IMR-90 (cell line): ENCODE results near the gene UBE2M. TPM values are rescaled to one million over a fixed set of nuclear protein-coding genes. Genes with fewer than 3 reads are reported as not detected.

Experiments used
- ATAC-seq: fragments of 200-7000 bp; cut with Tn5 transposase; 2 replicates; pipeline ENCODE4 v1.9.1; 2020; ENCODE audit warnings: low read depth, mild to moderate bottlenecking, moderate library complexity
- BruUV-seq: library from RNA; stranded (reverse); fragments of 400-500 nt; replicated peaks from 2 replicates; lab custom pipeline; 2021; lab: Mats Ljungman, UMichigan
- CTCF ChIA-PET: fragments of 300-600 bp; formaldehyde crosslinking; extraction: SDS; loops from one replicate; lab custom pipeline; 2021; ENCODE audit warnings: antibody characterized with exemption; lab: Yijun Ruan, JAX
- POLR2A ChIA-PET: fragments of 300-600 bp; sonication (Branson Sonifier 250); formaldehyde crosslinking; loops from one replicate; lab custom pipeline; 2022; ENCODE audit warnings: antibody characterized with exemption; ENCODE audit not compliant: unreplicated experiment; lab: Charles Lee
- DNase-seq: peaks from one replicate; pipeline ENCODE4 v3.0.0; 2013
- H2AFZ ChIP-seq: replicated peaks from 2 replicates; pipeline ENCODE3; 2013; ENCODE audit warnings: low read length, mild to moderate bottlenecking; ENCODE audit not compliant: poor library complexity
- H2AK5ac ChIP-seq: 2 replicates; pipeline ENCODE4 v1.6.1; 2013; ENCODE audit warnings: low read depth, low read length, inconsistent platforms
- H2AK9ac ChIP-seq: replicated peaks from 2 replicates; pipeline ENCODE3; 2013; ENCODE audit warnings: mild to moderate bottlenecking, low read depth, low read length, moderate library complexity; ENCODE audit not compliant: poor library complexity
- H2BK120ac ChIP-seq: 2 replicates; pipeline ENCODE4 v1.6.1; 2013; ENCODE audit warnings: low read depth, low read length, inconsistent platforms
- H2BK15ac ChIP-seq: 3 replicates; pipeline ENCODE4 v1.6.1; 2013; ENCODE audit warnings: low read depth, low read length, inconsistent platforms
- H2BK20ac ChIP-seq: 2 replicates; pipeline ENCODE4 v1.6.1; 2013; ENCODE audit warnings: low read depth, mild to moderate bottlenecking, inconsistent platforms, low read length, moderate library complexity
- H2BK5ac ChIP-seq: 2 replicates; pipeline ENCODE4 v1.6.1; 2013; ENCODE audit warnings: mild to moderate bottlenecking, low read depth, low read length, inconsistent platforms; ENCODE audit not compliant: poor library complexity, severe bottlenecking
- H3K14ac ChIP-seq: replicated peaks from 2 replicates; pipeline ENCODE4 v1.6.1; 2013; ENCODE audit warnings: low read depth, low read length, inconsistent platforms
- H3K18ac ChIP-seq: 2 replicates; pipeline ENCODE4 v1.6.1; 2013; ENCODE audit warnings: low read depth, low read length, control low read depth
- H3K23ac ChIP-seq: 2 replicates; pipeline ENCODE4 v1.6.1; 2013; ENCODE audit warnings: low read depth, low read length, inconsistent platforms
- H3K27ac ChIP-seq: 2 replicates; pipeline ENCODE4 v1.5.1; 2013; ENCODE audit warnings: mild to moderate bottlenecking, control low read depth, low read length; ENCODE audit not compliant: insufficient read depth
- H3K27me3 ChIP-seq: 2 replicates; pipeline ENCODE4 v1.6.1; 2013; ENCODE audit warnings: low read length; ENCODE audit not compliant: control insufficient read depth, insufficient read depth
- H3K36me3 ChIP-seq: 2 replicates; pipeline ENCODE4 v1.6.1; 2013; ENCODE audit warnings: low read length, mixed read lengths; ENCODE audit not compliant: control insufficient read depth, insufficient read depth
- H3K4ac ChIP-seq: 2 replicates; pipeline ENCODE4 v1.6.1; 2013; ENCODE audit warnings: low read depth, low read length, inconsistent platforms
- H3K4me1 ChIP-seq: 2 replicates; pipeline ENCODE4 v1.6.1; 2013; ENCODE audit warnings: low read length, mixed read lengths; ENCODE audit not compliant: control insufficient read depth, insufficient read depth
- H3K4me2 ChIP-seq: 2 replicates; pipeline ENCODE4 v1.6.1; 2013; ENCODE audit warnings: low read depth, mild to moderate bottlenecking, control low read depth, low read length, moderate library complexity
- H3K4me3 ChIP-seq: 2 replicates; pipeline ENCODE4 v1.5.1; 2013; ENCODE audit warnings: low read depth, mild to moderate bottlenecking, control low read depth, low read length, moderate library complexity; ENCODE audit not compliant: insufficient read depth
- H3K56ac ChIP-seq: 2 replicates; pipeline ENCODE4 v1.6.1; 2013; ENCODE audit warnings: low read length, inconsistent platforms; ENCODE audit not compliant: insufficient read depth; ENCODE audit errors: extremely low read depth
- H3K79me1 ChIP-seq, 2 experiments: 2 replicates each; pipeline ENCODE4 v1.6.1; 2013; ENCODE audit warnings: low read length in 2 of 2, inconsistent platforms in 1 of 2, low read depth in 1 of 2
- H3K9ac ChIP-seq: 2 replicates; pipeline ENCODE4 v1.6.1; 2013; ENCODE audit warnings: low read depth, low read length, control low read depth
- H3K9me1 ChIP-seq: 2 replicates; pipeline ENCODE4 v1.6.1; 2013; ENCODE audit warnings: low read length, inconsistent platforms; ENCODE audit not compliant: insufficient read depth
- H3K9me3 ChIP-seq: 2 replicates; pipeline ENCODE4 v1.6.1; 2013; ENCODE audit warnings: low read length; ENCODE audit not compliant: control insufficient read depth, insufficient read depth
- H4K20me1 ChIP-seq: 2 replicates; pipeline ENCODE4 v1.6.1; 2013; ENCODE audit warnings: low read length, inconsistent platforms; ENCODE audit not compliant: insufficient read depth
- H4K5ac ChIP-seq: 2 replicates; pipeline ENCODE4 v1.6.1; 2013; ENCODE audit warnings: mild to moderate bottlenecking, low read depth, low read length, control low read depth
- H4K8ac ChIP-seq, 2 experiments: 2 replicates each; pipeline ENCODE4 v1.6.1; 2013; ENCODE audit warnings: low read depth in 2 of 2, low read length in 2 of 2, control low read depth in 1 of 2, inconsistent platforms in 1 of 2
- H4K91ac ChIP-seq: 2 replicates; pipeline ENCODE4 v1.6.1; 2013; ENCODE audit warnings: low read depth, low read length, inconsistent platforms; ENCODE audit not compliant: insufficient read depth
- BHLHE40 ChIP-seq: fragments of 150-350 bp; IDR thresholded peaks from 2 replicates; pipeline ENCODE4 v1.6.1; 2016; ENCODE audit warnings: mild to moderate bottlenecking, low read depth, low read length
- CEBPB ChIP-seq: IDR thresholded peaks from 2 replicates; pipeline ENCODE4 v1.6.1; 2012; ENCODE audit warnings: low read depth, low read length, improper control_type of control experiment
- CHD1 ChIP-seq: IDR thresholded peaks from 2 replicates; pipeline ENCODE4 v1.6.1; 2012; ENCODE audit warnings: low read depth, low read length, improper control_type of control experiment
- FOS ChIP-seq: fragments of 150-350 bp; IDR thresholded peaks from 2 replicates; pipeline ENCODE4 v1.6.1; 2016; ENCODE audit warnings: low read depth, low read length
- MAFK ChIP-seq: IDR thresholded peaks from 2 replicates; pipeline ENCODE4 v1.6.1; 2012; ENCODE audit warnings: low read depth, low read length, improper control_type of control experiment
- MAZ ChIP-seq: IDR thresholded peaks from 2 replicates; pipeline ENCODE4 v1.6.1; 2012; ENCODE audit warnings: low read depth, mild to moderate bottlenecking, low read length, improper control_type of control experiment, moderate library complexity, borderline replicate concordance
- MXI1 ChIP-seq: IDR thresholded peaks from 2 replicates; pipeline ENCODE4 v1.6.1; 2012; ENCODE audit warnings: low read depth, mild to moderate bottlenecking, low read length, moderate library complexity, borderline replicate concordance
- NFE2L2 ChIP-seq: fragments of 150-350 bp; IDR thresholded peaks from 2 replicates; pipeline ENCODE4 v1.6.1; 2016; ENCODE audit warnings: low read depth, mild to moderate bottlenecking, low read length
- RAD21 ChIP-seq: IDR thresholded peaks from 2 replicates; pipeline ENCODE4 v1.6.1; 2012; ENCODE audit warnings: low read length, improper control_type of control experiment
- RFX5 ChIP-seq: IDR thresholded peaks from 2 replicates; pipeline ENCODE4 v1.8.0; 2012; ENCODE audit warnings: low read depth, mild to moderate bottlenecking, low read length, moderate library complexity
- SMC3 ChIP-seq: fragments of 150-350 bp; IDR thresholded peaks from 2 replicates; pipeline ENCODE4 v1.6.1; 2016; ENCODE audit warnings: low read depth, mild to moderate bottlenecking, antibody characterized with exemption, low read length, moderate library complexity
- WGBS, 2 experiments: methylation state at CpG; one replicate each; pipeline versions ENCODE4 v1.1.5 to v1.1.7; 2013; ENCODE audit warnings: missing lambda C conversion rate in 2 of 2; ENCODE audit not compliant: insufficient read length in 1 of 2; ENCODE audit errors: extremely low coverage in 2 of 2; 5-methylcytosine and 5-hydroxymethylcytosine counted together
- dilution Hi-C: fragments of 300-500 bp; cut with HindIII; formaldehyde crosslinking; loops from one replicate; pipeline ENCODE4 v1.14.3; 2018; ENCODE audit warnings: low sequenced_read_pairs; ENCODE audit not compliant: unreplicated experiment
- in situ Hi-C: fragments of 300-500 bp; cut with MboI; formaldehyde crosslinking; loops from 3 replicates; pipeline ENCODE4 v1.14.3; 2019; ENCODE audit warnings: low sequenced_read_pairs, inconsistent platforms, mixed read lengths
- intact Hi-C: fragments of 100-400 bp; cut with micrococcal nuclease; formaldehyde crosslinking; loops from 2 replicates; pipeline ENCODE4 v1.10.0; 2022
- polyA plus RNA-seq, 3 experiments: library from polyadenylated mRNA; depleted of rRNA; stranded (reverse); fragments of >200 nt; gene quantifications; 2 replicates each; pipeline ENCODE4 v1.2.3, GENCODE V29; 2012; ENCODE audit warnings: low replicate concordance in 1 of 3
- total RNA-seq: library from RNA; depleted of rRNA; stranded (reverse); fragments of >200 nt; gene quantifications from 2 replicates; pipeline ENCODE4 v1.2.3, GENCODE V29; 2012
- TF ChIP-seq, protein P1 (sequence below): fragments of 150-350 bp; IDR thresholded peaks from 2 replicates; pipeline ENCODE4 v1.6.1; 2017; ENCODE audit warnings: mild to moderate bottlenecking, antibody characterized with exemption, low read length, low read depth
- TF ChIP-seq, protein P2 (sequence below): fragments of 150-350 bp; IDR thresholded peaks from 2 replicates; pipeline ENCODE4 v1.6.1; 2016; ENCODE audit warnings: low read depth, mild to moderate bottlenecking, low read length, moderate library complexity, borderline replicate concordance
- TF ChIP-seq, protein P3 (sequence below): conservative IDR thresholded peaks from 2 replicates; pipeline ENCODE4 v1.5.1; 2012; ENCODE audit warnings: mild to moderate bottlenecking, low read depth, low read length, improper control_type of control experiment

The UBE2M gene
- total and polyA plus RNA-seq, 2 of the 4 experiments (the other 2 are of a cell fraction), result 55.9 to 66.6 TPM

DNA sequence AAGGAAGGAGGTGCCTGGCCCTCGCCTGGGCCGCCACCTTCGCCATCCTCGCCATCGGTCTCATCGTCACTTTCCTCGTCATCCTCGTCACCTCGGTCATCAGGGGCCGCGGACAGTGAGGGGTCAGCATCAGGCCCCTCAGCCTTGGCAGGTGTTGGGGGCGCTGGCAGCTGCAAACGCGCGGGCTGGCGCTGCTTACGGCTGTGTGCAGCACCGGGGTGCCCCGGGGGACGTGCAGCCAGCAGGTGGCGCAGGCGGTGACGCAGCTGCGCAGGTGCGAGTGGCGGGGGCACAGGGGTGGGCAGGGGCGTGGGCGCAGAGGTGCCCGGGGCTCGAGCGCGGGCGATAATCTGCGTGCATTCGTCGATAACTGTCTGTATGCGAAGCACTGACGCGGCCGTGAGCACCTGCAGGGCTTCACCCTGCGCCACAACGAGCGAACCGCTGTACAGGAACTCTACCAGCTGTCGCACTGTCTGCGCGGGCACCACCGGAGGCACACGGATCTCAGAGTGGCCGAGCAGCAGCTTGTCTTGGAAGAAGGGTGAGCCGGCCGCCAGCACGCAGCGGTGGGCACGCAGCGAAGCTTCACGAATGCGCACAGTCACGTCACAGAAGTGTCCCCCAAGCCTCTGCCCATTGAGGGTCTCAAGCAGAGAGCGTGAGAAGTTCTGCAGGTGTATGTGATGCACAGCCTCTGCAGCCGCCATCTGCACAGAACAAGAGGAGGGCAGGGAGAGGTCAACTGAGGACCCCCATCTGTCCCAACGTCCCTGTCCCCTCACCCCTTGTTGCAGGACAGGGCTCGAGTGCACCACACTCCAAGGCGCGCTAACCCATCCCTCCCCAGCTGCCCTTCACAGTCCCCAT lies 41.2 kb downstream of the UBE2M start:
- DNase-seq (no peak), ATAC-seq (no peak)
- no peak overlapping the region for H4K5ac ChIP-seq
- no peak overlapping the region for H3K14ac ChIP-seq
- ChIA-PET POLR2A (no interaction called here), CTCF (no interaction called here)
- H3K9ac ChIP-seq, result no peak overlapping the region
- peaks cover 8% of the 10 kb centered on the region for H3K9me1 ChIP-seq
- peaks cover 4 to 65% of the 10 kb centered on the region in 2 experiments; a peak in 3 of 4 replicates for H3K79me1 ChIP-seq
- H3K4me1 ChIP-seq, result peaks cover 6% of the 10 kb centered on the region
- peaks cover 26% of the 10 kb centered on the region for H4K20me1 ChIP-seq
- no peaks in the 10 kb centered on the region for H3K27me3 ChIP-seq
- no peak overlapping the region for H2AFZ ChIP-seq
- H3K4me3 ChIP-seq, result no peak overlapping the region
- H3K9me3 ChIP-seq, result no peaks in the 10 kb centered on the region
- no peak overlapping the region for H2AK9ac ChIP-seq
- H3K4me2 ChIP-seq, result no peak overlapping the region; the same call in 1 of the 2 replicates
- no peak overlapping the region for H2BK15ac ChIP-seq
- WGBS, 2 experiments, result 95% methylated on average over 32 of the region's 65 CpGs; no CpG with 5 or more reads in 1 of the 2 experiments
- no peak overlapping the region for H2BK20ac ChIP-seq
- H3K23ac ChIP-seq, result no peak overlapping the region
- H2BK5ac ChIP-seq, result no peak overlapping the region
- intact Hi-C loops, result loop anchor here (5.0 kb wide), 1 partner anchor 210 kb away; the partner anchor contains the start of gene ERVK3-1
- no TSS peak for BruUV-seq
- dilution Hi-C loops, result no loop called here
- no peak overlapping the region for H2AK5ac ChIP-seq
- H4K8ac ChIP-seq, result no peak overlapping the region
- in situ Hi-C loops, result no loop called here
- no peak overlapping the region for H4K91ac ChIP-seq
- peaks cover 18% of the 10 kb centered on the region for H3K36me3 ChIP-seq
- H3K56ac ChIP-seq, result no peak overlapping the region
- no peak overlapping the region for H3K4ac ChIP-seq
- H3K27ac ChIP-seq, result no peak overlapping the region
- H3K18ac ChIP-seq, result no peak overlapping the region
- H2BK120ac ChIP-seq, result no peak overlapping the region
- no peak for TF ChIP-seq BHLHE40
- TF ChIP-seq MAZ, result no peak
- no peak for TF ChIP-seq FOS
- no peak for TF ChIP-seq MAFK
- TF ChIP-seq NFE2L2, result no peak
- TF ChIP-seq, protein P1, sequence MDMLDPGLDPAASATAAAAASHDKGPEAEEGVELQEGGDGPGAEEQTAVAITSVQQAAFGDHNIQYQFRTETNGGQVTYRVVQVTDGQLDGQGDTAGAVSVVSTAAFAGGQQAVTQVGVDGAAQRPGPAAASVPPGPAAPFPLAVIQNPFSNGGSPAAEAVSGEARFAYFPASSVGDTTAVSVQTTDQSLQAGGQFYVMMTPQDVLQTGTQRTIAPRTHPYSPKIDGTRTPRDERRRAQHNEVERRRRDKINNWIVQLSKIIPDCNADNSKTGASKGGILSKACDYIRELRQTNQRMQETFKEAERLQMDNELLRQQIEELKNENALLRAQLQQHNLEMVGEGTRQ, result no peak
- TF ChIP-seq, protein P2, sequence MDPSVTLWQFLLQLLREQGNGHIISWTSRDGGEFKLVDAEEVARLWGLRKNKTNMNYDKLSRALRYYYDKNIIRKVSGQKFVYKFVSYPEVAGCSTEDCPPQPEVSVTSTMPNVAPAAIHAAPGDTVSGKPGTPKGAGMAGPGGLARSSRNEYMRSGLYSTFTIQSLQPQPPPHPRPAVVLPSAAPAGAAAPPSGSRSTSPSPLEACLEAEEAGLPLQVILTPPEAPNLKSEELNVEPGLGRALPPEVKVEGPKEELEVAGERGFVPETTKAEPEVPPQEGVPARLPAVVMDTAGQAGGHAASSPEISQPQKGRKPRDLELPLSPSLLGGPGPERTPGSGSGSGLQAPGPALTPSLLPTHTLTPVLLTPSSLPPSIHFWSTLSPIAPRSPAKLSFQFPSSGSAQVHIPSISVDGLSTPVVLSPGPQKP, result no peak
- TF ChIP-seq CEBPB, result no peak
- TF ChIP-seq, protein P3, sequence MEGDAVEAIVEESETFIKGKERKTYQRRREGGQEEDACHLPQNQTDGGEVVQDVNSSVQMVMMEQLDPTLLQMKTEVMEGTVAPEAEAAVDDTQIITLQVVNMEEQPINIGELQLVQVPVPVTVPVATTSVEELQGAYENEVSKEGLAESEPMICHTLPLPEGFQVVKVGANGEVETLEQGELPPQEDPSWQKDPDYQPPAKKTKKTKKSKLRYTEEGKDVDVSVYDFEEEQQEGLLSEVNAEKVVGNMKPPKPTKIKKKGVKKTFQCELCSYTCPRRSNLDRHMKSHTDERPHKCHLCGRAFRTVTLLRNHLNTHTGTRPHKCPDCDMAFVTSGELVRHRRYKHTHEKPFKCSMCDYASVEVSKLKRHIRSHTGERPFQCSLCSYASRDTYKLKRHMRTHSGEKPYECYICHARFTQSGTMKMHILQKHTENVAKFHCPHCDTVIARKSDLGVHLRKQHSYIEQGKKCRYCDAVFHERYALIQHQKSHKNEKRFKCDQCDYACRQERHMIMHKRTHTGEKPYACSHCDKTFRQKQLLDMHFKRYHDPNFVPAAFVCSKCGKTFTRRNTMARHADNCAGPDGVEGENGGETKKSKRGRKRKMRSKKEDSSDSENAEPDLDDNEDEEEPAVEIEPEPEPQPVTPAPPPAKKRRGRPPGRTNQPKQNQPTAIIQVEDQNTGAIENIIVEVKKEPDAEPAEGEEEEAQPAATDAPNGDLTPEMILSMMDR, result no peak
- no peak for TF ChIP-seq SMC3
- TF ChIP-seq RFX5, result no peak
- no peak for TF ChIP-seq RAD21
- TF ChIP-seq MXI1, result no peak
- no peak for TF ChIP-seq CHD1
